SU-DHL-6 (cell line): Measurements from ENCODE around the gene SLC51B.

Source experiments
- H2AFZ ChIP-seq: fragments of 200-600 bp; sonication (generic); 2 replicates; pipeline ENCODE4 v1.6.1; 2014; ENCODE audit warnings: low read depth, mild to moderate bottlenecking, moderate library complexity, mixed read lengths, antibody characterized with exemption, low read length; ENCODE audit not compliant: severe bottlenecking
- H3F3A ChIP-seq: fragments of 200-600 bp; shearing (Covaris generic); 2 replicates; pipeline ENCODE4 v1.6.0; 2016; ENCODE audit warnings: antibody characterized with exemption, mild to moderate bottlenecking; ENCODE audit not compliant: insufficient read depth
- H3K27ac ChIP-seq: fragments of 200-600 bp; sonication (generic); 2 replicates; pipeline ENCODE4 v1.5.1; 2016; ENCODE audit warnings: low read depth, mild to moderate bottlenecking, low read length, moderate library complexity, mixed read lengths
- H3K27me3 ChIP-seq: fragments of 200-600 bp; sonication (generic), shearing (Covaris generic); 2 replicates; pipeline ENCODE4 v1.6.0; 2014; ENCODE audit warnings: mild to moderate bottlenecking, low read length
- H3K36me3 ChIP-seq: fragments of 200-600 bp; sonication (generic); 2 replicates; pipeline ENCODE4 v1.6.1; 2014; ENCODE audit warnings: mild to moderate bottlenecking, low read length, mixed read lengths
- H3K4me2 ChIP-seq: fragments of 300-600, 200-600 bp; shearing (Covaris generic), sonication (generic); 2 replicates; pipeline ENCODE4 v1.6.0; 2014; ENCODE audit warnings: low read length, low read depth, mild to moderate bottlenecking; ENCODE audit not compliant: poor library complexity, severe bottlenecking
- H3K4me3 ChIP-seq: fragments of 200-600 bp; sonication (generic); 2 replicates; pipeline ENCODE4 v1.5.1; 2014; ENCODE audit warnings: antibody characterized with exemption, low read length, mild to moderate bottlenecking, mixed read lengths; ENCODE audit not compliant: insufficient read depth, poor library complexity, severe bottlenecking
- H3K79me2 ChIP-seq: fragments of 200-600 bp; sonication (generic); 2 replicates; pipeline ENCODE4 v1.6.1; 2014; ENCODE audit warnings: mild to moderate bottlenecking, low read length, moderate library complexity; ENCODE audit not compliant: insufficient read depth
- H3K9ac ChIP-seq: fragments of 200-600 bp; sonication (generic); 2 replicates; pipeline ENCODE4 v1.7.0; 2014; ENCODE audit warnings: mild to moderate bottlenecking, low read length
- H3K9me2 ChIP-seq: fragments of 200-600 bp; sonication (generic); replicated peaks from 2 replicates; pipeline ENCODE4 v1.6.1; 2014; ENCODE audit warnings: low read length; ENCODE audit not compliant: insufficient read depth
- H3K9me3 ChIP-seq: fragments of 200-600 bp; sonication (generic); 2 replicates; pipeline ENCODE4 v1.6.1; 2014; ENCODE audit warnings: low read length, mixed read lengths; ENCODE audit not compliant: insufficient read depth
- H4K20me1 ChIP-seq: fragments of 200-600 bp; sonication (generic); 2 replicates; pipeline ENCODE4 v1.6.1; 2014; ENCODE audit warnings: low read depth, mild to moderate bottlenecking, antibody characterized with exemption, low read length, moderate library complexity, mixed read lengths
- CTCF ChIP-seq: fragments of 200-600 bp; sonication (generic); IDR thresholded peaks from one replicate; pipeline ENCODE4 v1.5.1; 2017; ENCODE audit warnings: antibody characterized with exemption, mild to moderate bottlenecking, low read length, moderate library complexity; ENCODE audit not compliant: insufficient read depth, poor library complexity, severe bottlenecking
- EZH2phosphoT487 ChIP-seq: fragments of 200-600 bp; sonication (generic), shearing (Covaris generic); conservative IDR thresholded peaks from 2 replicates; pipeline ENCODE4 v1.6.1; 2018; ENCODE audit warnings: mild to moderate bottlenecking, antibody characterized with exemption, low read length, moderate library complexity, mixed read lengths

Gene SLC51B

DNA sequence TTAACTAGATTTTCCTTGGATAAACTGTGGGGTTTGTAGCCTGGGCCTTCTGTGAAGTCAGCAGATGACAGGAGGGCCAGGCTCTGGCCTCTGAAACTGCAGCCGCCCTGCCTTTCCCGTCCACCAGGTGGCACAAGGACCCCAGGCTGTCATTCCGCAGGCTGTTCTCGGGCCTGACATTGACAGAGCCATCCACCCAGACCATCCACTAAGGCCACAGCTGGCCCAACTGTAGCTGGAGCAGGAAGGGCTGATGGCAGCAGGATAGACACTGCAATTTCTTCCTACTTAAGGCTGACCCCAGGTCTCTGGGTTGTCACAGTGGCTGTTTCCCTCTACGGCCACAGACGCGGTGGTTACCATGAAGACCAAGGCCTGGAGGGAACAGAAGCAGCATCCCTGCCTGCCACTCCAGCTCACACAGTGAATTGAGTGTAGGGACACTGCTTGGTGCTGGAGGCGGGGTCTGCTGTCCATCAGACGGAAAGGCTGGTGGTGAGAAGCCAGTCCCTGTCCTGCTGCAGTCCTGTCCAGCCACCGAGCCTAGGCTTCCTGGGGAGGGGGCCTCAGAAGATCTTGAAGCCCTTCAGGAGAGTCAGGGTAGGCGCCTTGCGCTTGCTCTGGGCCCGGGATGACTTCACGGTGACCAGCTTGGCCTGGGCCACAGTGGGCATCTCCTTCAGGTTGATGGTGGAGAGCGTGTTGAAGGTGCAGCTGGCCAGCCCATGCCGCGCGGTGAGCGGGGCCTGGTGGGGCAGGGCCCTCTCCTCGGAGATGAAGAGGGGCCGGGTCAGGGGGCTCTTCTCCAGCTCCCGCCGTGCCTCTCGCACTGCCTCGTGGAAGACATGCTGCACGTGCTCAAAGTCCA lies 9.4 kb downstream of the SLC51B start:
- no peaks in the 10 kb centered on the region for H3K9me3 ChIP-seq
- no peaks in the 10 kb centered on the region for H3K79me2 ChIP-seq
- H3K27ac ChIP-seq, result no peak overlapping the region
- H3K9ac ChIP-seq, result no peak overlapping the region
- no peaks in the 10 kb centered on the region for H3F3A ChIP-seq
- peak; percentile 72 for TF ChIP-seq CTCF
- TF ChIP-seq EZH2phosphoT487, result no peak
- no peak overlapping the region for H3K4me2 ChIP-seq
- no peak overlapping the region for H3K4me3 ChIP-seq
- no peaks in the 10 kb centered on the region for H4K20me1 ChIP-seq
- H2AFZ ChIP-seq, result no peak overlapping the region
- H3K9me2 ChIP-seq, result no peaks in the 10 kb centered on the region
- no peaks in the 10 kb centered on the region for H3K27me3 ChIP-seq
- no peaks in the 10 kb centered on the region for H3K36me3 ChIP-seq

DNA sequence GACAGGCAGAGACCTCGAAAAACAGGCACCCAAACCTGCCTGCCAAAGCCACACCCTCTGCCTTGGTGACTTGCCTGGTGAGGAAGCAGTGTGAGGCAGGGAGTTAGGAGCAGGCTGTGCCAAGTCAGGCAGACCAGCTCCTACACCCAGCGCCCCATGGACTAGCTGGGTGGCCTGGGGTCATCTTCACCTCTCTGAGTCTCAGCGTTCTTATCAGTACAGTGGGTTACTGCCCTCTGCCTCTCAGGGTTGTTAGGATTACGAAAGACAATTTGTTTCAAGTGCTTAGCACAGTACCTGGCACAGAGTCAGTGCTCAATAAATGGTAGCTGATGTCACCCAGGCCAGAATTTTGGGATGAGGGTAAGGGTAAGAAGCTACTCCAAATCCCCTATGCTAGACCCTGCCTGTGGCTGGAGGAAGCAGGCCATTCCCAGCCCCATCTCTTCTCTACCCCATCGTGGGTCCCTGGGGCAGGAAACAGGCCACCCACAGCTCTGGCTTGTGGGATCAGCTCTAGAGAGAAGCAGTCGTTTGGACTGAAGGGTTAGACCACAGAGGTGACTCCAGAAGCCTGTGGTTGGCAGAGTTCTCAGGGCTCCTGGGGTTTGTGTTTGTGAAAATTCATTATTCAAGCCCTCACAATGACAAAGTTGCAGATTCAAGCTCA lies 10.1 kb downstream of the SLC51B start:
- no peak overlapping the region for H2AFZ ChIP-seq
- H3F3A ChIP-seq, result no peaks in the 10 kb centered on the region
- H3K27ac ChIP-seq, result no peak overlapping the region
- no peaks in the 10 kb centered on the region for H3K36me3 ChIP-seq
- H3K4me2 ChIP-seq, result no peak overlapping the region
- no peak overlapping the region for H3K4me3 ChIP-seq
- H3K27me3 ChIP-seq, result no peaks in the 10 kb centered on the region
- TF ChIP-seq CTCF, result no peak
- TF ChIP-seq EZH2phosphoT487, result no peak
- H4K20me1 ChIP-seq, result no peaks in the 10 kb centered on the region
- H3K9me3 ChIP-seq, result no peaks in the 10 kb centered on the region
- no peaks in the 10 kb centered on the region for H3K9me2 ChIP-seq
- no peaks in the 10 kb centered on the region for H3K79me2 ChIP-seq
- H3K9ac ChIP-seq, result no peak overlapping the region

- Histone ChIP-seq H3K9me3 (no peaks in the 10 kb centered on the region), H3K27me3 (no peaks in the 10 kb centered on the region), H3K27ac (no peak overlapping the region), H3K4me2 (no peak overlapping the region), H3K36me3 (no peaks in the 10 kb centered on the region), H3F3A (no peaks in the 10 kb centered on the region), H3K79me2 (no peaks in the 10 kb centered on the region), H3K9me2 (no peaks in the 10 kb centered on the region), H3K9ac (no peak overlapping the region), H4K20me1 (no peaks in the 10 kb centered on the region), H2AFZ (no peak overlapping the region), H3K4me3 (no peak overlapping the region)
- TF ChIP-seq CTCF (no peak), EZH2phosphoT487 (no peak)
These were observed 10.9 kb downstream of the SLC51B start for GRCh38 chr15:65056106-65056505.
